ENCODE data around the gene NSFL1C.
A peak's percentile ranks its signal among the peaks of the same experiment; 100 is the strongest.

Gene NSFL1C

GRCh38 chr20:1473246-1474220, 6.9 kb upstream of the NSFL1C start:
- no peak for TF ChIP-seq CTCF (IDR thresholded peaks at IDR 0.05; ENCODE audit: borderline replicate concordance, insufficient read depth, low read depth, low read length)
- H3K4me3 ChIP-seq (ENCODE audit: low read depth, low read length) = no peak overlapping the region

GRCh38 chr20:1472556-1473245, 6.1 kb upstream of the NSFL1C start:
- no peak for TF ChIP-seq CTCF (IDR thresholded peaks at IDR 0.05; ENCODE audit: borderline replicate concordance, insufficient read depth, low read depth, low read length)
- H3K4me3 ChIP-seq (ENCODE audit: low read depth, low read length) = no peak overlapping the region

- no peak for TF ChIP-seq CTCF (IDR thresholded peaks at IDR 0.05; ENCODE audit: borderline replicate concordance, insufficient read depth, low read depth, low read length)
Observed at GRCh38 chr20:1471242-1471641, 4.6 kb upstream of the NSFL1C start.

GRCh38 chr20:1469925-1470571, 3.4 kb upstream of the NSFL1C start:
- peak; percentile 75 for TF ChIP-seq CTCF (IDR thresholded peaks at IDR 0.05; ENCODE audit: borderline replicate concordance, insufficient read depth, low read depth, low read length)
- no peak overlapping the region for H3K4me3 ChIP-seq (ENCODE audit: low read depth, low read length)

More at GRCh38 chr20:1471242-1471641, 4.6 kb upstream of the NSFL1C start:
- no peak overlapping the region for H3K4me3 ChIP-seq (ENCODE audit: low read depth, low read length)

GRCh38 chr20:1469306-1469905, 2.8 kb upstream of the NSFL1C start:
- no peak for TF ChIP-seq CTCF (IDR thresholded peaks at IDR 0.05; ENCODE audit: borderline replicate concordance, insufficient read depth, low read depth, low read length)
- H3K4me3 ChIP-seq (ENCODE audit: low read depth, low read length) = no peak overlapping the region

GRCh38 chr20:1468117-1468624, 1.5 kb upstream of the NSFL1C start:
- TF ChIP-seq CTCF (IDR thresholded peaks at IDR 0.05; ENCODE audit: borderline replicate concordance, insufficient read depth, low read depth, low read length) = no peak
- H3K4me3 ChIP-seq (ENCODE audit: low read depth, low read length) = no peak overlapping the region
